Measurements from ENCODE around the gene SPP1.
A peak's percentile ranks its signal among the peaks of the same experiment; 100 is the strongest.
"Not testable (repeated sequence)": the region's sequence is repeated elsewhere in the genome, so short reads cannot be mapped to it uniquely, and the experiment has no call there.

The SPP1 gene

DNA sequence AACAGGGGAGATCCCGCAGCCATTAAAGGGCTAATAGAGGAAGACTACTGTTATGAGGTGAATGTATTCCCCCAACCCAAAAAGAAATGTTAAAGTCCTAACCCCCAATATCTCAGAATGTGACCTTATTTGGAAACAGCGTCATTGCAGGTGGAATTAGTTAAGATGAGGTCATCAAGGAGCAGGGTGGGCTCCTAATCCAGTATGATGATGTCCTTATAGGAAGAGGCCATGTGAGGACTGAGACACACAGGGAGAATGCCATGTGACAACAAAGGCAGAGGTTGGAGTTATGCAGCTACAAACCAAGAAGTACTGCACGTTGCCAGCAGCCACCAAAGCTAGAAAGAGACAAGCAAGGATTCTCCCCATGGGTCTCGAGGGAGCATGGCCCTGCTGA, 14.3 kb downstream of the SPP1 start:
- DNase-seq (ENCODE audit: low read depth) = no peak

DNA sequence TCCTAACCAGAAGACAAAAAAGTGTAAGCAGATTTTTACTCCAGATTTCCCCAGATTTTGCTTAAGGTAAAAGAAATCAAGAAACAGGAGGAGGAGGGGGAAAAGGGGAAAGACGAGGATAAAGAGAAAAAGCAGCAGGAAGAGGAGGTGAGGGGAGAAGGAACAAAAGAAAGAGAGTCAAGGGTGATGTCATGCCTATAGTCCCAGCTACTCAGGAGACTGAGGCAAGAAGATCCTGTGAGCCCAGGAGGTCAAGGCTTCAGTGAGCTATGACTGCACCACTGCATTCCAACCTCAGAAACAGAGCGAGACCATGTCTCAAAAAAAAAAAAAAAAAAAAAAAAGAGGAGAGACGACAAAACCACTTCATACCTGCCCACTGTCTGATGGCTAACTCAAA, 19.9 kb downstream of the SPP1 start:
- no peak for DNase-seq (ENCODE audit: low read depth)

DNA sequence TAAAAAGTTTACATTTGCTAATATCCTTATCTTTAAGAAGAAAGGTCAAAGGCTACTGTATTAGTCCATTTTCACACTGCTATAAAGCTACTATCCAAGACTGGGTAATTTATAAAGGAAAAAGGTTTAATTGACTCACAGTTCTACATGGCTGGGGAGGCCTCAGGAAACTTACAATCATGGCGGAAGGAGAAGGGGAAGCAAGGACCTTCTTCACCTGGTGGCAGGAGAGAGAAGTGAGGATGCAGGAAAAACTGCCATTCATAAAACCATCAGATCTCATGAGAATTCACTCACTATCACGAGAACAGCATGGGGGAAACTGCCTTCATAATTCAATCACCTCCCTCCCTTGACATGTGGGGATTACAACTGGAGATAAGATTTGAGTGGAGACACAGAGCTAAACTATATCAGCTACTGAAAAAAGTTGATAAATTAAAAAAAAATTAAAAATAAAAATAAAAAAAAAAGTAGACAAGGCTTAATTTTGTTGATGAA, 23.7 kb downstream of the SPP1 start:
- DNase-seq (ENCODE audit: low read depth) = not testable (repeated sequence)

DNA sequence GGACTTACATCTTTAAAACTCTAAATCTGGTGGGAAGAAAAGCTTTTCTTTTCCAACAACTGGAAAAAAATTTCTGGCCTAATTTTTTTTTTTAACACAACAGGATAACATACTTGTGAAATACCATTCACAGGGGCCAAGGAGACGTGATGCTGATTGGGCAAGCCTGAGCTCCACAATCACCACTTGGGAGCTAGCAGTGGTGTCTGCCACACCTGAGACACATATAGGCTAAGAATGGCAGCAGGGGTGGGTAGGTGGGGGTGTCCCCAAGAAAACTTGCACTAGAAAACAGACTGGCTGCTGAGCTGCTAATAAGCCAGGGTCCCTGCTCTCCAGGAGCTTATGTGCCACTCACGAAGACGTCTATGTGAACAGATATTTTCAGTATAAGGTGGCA, 26.4 kb downstream of the SPP1 start:
- DNase-seq (ENCODE audit: low read depth) = no peak

DNA sequence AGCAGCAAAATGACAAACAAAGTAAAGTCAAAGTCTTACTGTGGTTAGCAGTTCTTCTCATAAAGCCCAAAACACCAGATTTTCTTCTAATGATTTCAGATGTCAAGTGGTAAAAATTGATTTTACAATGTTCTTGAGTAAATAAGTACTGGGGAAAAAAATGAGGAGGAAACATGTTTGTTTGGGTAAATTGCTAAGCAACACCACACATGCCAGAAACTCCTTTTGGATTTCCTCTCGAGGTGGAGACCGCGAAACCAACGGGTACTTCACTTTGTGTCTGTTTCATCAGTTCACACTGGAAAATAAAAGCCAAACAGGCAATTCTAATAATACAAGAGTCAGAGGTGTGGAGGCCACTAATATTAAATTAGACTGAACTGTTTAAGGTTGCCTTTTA, 27.3 kb downstream of the SPP1 start:
- no peak for DNase-seq (ENCODE audit: low read depth)

DNA sequence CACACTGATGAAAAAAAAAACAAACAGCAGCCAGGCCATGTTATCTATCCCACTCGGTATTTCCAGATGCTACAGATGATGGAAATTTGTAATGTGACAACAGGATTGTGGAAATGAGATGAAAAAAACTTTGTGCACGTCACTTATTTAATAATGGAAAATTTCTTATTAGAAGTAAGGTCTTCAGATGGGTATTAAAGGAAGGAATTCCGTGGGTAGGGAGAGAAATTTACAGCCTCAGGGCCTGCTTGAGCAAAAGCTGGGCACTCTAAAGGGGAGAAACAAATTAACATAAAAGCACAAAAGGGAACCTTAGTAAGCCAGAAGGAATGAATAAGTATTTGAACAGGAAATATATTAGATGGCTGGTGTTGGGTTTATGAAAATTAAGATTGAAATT, 27.7 kb downstream of the SPP1 start:
- no peak for DNase-seq (ENCODE audit: low read depth)

DNA sequence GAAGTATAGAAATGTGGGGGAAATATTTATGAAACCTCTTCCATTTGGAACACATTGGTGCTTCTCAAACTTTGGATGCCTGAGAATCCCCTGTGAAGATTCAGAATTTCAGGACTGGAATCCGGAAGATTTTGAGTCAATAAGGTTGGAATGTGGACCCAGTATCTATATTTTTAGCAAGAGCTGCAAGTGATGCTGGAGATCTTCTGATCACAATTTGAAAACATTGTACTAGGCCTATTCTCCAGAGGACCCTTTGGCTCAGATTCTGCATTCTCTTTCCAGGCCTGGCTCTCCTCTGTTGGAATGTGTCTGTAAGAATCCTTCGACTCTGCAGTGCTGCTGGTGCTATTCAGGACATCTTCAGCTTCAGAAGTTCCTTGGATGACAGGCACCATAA, 29.6 kb downstream of the SPP1 start:
- DNase-seq (ENCODE audit: low read depth) = peak; percentile 36

DNA sequence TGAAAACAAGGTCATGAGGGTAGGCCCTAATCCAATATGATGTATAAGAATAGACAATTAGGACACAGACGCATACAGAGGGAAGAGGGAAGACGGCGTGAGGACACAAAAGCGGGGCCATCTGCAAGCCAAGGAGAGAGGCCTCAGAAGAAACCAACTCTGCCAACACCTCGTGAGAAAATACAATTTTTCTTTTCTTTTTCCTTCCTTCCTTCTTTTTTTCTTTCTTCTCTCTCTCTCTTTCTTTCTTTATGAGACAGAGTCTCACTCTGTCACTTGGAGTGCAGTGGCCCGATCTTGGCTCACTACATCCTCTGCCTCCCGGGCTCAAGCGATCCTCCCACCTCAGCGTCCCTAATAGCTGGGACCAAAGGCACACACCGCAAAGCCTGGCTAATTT, 30.4 kb downstream of the SPP1 start:
- no peak for DNase-seq (ENCODE audit: low read depth)

DNA sequence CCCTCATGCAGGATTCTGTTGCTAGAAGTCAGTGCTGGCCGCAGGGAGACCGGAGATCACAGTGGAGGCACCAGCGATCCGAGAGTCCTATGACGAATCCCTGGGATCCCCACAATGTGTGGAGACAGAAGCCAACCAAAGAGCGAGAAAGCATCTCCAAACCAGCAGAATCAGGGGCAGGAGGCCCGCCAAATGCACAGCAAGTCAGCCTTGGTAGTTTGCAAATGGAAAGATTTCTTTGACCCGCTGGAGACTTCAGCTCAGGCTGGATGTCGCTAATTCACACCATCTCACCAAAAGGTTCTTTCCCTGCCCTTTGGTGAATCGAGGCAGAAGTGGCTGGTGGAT, 31.4 kb downstream of the SPP1 start:
- DNase-seq (ENCODE audit: low read depth) = no peak

DNA sequence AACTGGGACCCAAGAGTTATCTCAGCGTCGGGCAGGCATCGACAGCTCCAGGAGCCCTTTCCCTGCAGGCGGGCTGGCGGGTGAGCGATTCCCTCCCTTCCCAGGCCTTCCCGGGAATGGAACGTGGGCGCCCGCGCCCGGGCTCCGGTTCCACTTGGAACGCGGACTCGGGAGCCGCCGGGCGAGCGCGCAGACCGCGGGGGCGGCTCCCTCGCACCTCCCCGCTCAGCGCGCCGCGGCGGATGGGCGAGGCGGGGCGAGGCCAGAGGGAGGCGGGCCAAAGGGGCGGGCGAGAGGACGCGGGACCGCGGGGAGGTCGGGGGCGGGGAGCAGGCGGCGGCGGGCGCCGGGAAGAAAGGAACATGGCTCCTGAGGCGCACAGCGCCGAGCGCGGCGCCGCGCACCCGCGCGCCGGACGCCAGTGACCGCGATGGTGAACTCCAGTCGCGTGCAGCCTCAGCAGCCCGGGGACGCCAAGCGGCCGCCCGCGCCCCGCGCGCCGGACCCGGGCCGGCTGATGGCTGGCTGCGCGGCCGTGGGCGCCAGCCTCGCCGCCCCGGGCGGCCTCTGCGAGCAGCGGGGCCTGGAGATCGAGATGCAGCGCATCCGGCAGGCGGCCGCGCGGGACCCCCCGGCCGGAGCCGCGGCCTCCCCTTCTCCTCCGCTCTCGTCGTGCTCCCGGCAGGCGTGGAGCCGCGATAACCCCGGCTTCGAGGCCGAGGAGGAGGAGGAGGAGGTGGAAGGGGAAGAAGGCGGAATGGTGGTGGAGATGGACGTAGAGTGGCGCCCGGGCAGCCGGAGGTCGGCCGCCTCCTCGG, 32.0 kb downstream of the SPP1 start, which contains the start of gene PKD2:
Gene PKD2 (plus strand): TSS at position 332 of the 818 bp plus-strand sequence. CDS start 99 bp downstream, at position 431.
- DNase-seq (ENCODE audit: low read depth) = peak; percentile 26

DNA sequence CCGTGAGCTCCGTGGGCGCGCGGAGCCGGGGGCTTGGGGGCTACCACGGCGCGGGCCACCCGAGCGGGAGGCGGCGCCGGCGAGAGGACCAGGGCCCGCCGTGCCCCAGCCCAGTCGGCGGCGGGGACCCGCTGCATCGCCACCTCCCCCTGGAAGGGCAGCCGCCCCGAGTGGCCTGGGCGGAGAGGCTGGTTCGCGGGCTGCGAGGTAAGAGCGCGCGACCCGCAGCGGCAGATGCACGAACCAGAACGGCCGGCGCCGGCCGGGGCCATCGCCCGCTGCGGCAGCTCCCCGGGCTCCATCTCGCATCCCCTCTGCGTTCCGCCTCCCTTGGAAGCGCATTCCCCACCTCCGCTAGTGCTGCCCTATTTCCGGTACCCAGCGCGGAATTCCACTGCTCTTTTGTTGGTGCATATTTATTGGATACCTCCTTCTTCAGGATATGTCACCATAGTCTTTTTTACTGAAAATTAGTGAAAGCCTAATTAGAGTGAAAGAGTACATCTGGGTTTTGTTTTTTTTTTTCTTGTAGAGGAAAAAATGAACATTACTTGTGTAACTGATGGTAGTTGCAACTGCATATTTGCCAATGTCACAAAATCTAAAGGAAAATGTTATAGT, 32.7 kb downstream of the SPP1 start:
- no peak for DNase-seq (ENCODE audit: low read depth)

DNA sequence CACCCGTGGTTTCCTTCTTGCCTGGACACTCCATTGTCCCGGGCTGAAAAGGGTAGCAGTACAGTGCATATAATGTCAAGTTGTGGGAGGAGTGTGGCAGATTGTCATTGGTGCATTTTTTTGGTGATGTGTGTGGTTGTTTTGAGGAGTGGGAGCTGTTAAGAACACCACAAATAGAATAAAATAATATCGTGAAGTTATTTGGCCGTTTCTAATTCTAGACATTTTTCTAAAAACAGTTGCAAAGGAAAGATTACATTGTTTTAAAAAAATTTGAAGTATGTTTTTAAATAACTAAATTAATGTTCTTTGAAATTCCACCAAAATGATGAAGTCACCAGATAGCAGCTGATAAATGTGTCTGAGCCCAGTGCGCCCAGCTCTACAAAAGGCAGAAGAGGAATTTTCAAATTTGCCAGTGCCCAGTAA, 33.2 kb downstream of the SPP1 start:
- no peak for DNase-seq (ENCODE audit: low read depth)

DNA sequence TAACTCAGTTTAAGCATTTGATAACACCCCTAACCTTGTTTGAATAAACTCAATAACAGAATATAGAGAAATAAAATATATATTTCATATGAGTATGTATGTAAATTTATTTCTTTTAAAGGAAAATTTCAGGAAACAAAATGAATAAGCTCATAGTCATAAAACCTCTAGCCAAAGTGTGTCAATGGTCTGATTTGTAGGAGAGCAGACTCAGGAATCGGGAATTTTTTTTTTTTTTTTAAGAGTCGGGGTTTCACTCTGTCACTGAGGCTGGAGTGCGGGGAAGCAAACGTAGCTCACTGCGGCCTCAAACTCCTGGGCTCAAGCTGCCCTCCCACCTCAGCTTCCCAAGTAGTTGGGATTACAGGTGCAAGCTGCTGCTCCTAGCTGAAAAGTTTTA, 34.4 kb downstream of the SPP1 start:
- DNase-seq (ENCODE audit: low read depth) = no peak

DNA sequence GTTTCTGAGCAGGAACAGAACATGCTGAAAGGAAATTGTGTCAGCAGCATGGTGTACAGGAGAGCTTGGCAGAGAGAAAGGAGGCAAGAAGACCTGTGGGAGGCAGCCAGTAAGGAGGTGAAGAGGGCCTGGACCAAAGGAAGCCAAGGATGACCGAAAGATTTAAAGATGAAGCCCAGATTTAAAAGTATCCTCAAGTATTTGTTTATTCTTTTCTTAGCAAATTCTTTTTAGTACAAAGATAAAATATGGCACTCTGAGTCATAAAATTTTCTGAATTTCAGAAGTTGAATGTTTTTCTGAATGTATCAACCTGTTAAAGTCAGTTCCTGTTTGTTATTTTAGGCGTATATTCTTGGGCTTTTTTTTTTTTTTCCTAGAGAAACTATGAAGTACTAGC, 35.5 kb downstream of the SPP1 start:
- no peak for DNase-seq (ENCODE audit: low read depth)

DNA sequence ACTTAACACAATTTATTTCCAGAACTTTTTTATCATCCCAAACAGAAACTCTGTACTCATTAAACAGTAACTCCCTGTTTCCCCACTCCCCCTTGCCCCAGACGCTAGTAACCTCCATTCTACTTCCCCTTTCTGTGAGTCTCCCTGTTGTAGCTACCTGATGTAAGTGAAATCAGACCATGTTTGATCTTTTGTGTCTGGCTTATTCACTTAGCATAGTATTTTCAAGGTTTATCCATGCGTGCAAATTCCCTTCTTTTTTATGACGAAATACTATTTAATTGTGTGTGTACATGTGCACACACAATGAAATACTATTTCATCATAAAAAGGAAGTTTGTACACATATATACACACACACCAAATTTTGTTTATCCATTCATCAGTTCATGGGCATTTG, 37.1 kb downstream of the SPP1 start:
- DNase-seq (ENCODE audit: low read depth) = no peak

DNA sequence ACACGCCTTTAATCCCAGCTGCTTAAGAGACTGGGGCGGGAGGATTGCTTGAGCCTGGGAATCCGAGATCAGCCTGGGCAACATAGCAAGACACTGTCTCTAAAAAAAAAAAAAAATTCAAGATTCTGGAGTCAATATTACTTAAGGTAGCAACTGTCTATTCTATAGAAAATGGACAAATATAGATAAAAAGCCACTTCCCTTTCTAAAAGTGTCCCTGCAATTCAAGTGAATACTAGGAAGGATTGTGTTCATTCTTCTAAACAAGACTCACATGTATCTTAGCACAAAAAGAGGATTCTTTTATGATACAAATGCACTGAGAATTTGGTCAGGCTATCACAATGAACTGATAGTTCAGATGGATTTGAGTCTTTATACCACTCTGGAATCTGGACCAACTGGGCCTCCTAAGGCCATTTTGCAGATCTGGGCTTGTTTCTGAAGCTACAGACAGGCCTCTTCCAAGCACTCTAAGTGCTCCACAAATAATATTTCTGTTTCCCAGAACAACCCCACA, 38.9 kb downstream of the SPP1 start:
- DNase-seq (ENCODE audit: low read depth) = no peak

DNA sequence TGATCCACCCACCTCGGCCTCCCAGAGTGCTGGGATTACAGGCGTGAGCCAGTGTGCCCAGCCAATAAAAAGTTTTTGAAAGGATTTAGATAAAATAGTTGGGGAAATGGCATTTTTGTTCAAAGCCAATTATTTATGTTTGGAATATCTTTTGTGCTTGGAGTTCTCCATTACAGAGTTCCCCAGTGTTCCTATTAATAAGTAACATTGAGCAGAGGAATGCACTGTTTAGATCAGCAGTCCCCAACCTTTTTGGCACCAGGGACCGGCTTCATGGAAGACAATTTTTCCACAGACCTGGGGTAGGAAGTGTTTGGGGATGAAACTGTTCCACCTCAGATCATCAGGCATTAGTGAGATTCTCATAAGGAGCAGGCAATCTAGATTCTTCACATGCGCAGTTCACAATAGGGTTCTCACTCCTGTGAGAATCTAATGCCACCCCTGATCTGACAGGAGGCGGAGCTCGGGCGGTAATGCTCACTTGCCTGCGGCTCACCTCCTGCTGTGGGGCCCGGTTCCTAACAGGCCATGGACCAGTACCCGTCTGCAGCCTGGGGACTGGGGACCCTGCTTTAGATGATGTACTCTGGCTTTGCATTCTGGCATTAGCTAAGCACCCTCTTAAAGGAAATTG, 40.3 kb downstream of the SPP1 start:
- DNase-seq (ENCODE audit: low read depth) = no peak

DNA sequence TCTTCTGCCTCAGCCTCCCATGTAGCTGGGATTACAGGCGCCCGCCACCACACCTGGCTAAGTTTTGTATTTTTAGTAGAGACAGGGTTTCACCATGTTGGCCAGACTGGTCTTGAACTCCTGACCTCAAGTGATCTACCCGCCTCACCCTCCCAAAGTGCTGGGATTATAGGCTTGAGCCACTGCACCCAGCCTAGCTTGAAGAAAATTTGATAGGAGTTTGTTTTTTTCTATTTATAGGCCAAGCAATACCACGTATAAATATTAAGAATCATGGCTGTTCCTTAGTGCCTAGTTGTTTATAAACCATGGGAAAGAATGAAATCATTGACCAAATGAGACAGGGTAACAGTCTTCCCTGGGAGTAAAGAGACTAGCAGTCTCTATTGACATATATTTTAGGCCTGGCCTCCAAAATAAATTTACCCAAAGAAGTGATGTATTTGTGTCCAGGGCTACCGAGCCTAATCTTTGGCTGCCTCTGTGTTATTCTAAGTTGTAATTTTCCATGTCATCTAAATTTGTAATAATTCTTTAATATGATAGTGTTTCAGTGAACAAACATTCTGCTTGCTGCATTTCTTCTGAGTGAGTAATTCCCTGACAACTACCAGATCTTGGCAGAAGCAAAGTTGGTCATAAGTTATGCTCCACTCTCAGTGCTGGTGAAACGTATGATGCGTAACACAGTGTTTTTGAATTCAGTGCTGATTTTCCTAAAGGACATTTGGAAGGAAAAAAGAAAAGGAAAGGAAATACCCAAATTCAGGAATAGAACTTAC, 42.2 kb downstream of the SPP1 start:
- peak; percentile 91 for DNase-seq (ENCODE audit: low read depth)

DNA sequence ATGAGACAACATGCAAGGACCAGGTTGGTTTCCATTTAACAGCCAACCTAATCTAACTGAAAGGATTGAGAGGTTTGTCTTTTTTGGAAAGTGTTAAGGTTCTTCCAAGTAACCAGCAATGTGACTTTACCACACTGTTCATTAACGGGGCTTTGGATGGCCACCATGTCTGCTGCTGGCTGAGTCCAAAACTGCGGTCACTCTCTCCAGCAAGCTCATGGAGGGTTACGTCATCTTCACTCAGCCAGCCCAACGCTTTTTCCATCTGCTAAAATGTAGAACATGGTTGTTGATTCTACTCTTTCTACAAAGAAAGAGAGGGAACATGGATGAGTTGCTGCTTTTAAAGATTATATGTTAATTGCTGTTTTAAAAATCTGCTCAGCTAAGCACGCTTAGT, 43.0 kb downstream of the SPP1 start:
- peak; percentile 24 for DNase-seq (ENCODE audit: low read depth)

DNA sequence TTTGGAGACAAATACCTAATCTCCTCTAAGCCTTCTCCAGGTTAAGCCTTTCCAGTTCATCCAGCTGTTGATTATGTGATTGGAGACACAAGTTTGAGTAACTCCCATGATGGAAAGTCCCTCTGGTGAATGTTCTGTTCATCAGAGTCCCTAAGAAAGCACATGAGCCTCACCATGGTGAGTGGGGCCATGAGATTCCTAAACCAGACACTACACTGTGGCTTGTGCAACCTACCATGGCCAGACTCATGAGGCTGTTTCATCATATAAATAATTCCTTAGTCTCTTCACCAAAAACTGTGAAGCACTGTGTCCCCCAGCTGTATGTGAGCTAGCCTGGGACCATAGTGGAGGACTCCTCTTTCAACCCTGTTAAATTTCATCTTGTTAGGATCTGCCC, 46.3 kb downstream of the SPP1 start:
- no peak for DNase-seq (ENCODE audit: low read depth)

DNA sequence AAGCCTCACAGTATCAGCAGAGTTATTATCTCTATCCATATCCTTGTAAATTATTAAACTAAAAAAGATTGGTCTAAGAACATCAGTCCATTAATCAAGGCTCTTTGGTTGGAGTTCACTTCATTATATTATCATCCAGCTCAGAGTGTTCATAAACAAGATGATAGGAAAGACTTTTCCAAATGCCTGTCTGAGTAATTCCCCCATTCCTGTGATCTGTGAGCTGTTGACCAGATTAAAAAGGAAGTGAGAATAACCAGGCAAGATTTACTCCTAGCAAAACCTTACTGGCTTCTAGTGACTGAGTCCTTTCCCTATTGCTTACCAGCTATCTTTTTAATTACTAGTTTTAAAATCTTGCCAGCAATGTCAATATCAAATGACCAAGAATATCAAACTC, 46.8 kb downstream of the SPP1 start:
- no peak for DNase-seq (ENCODE audit: low read depth)

All from fibroblast of the conjunctiva (primary cell).